Measurements from ENCODE around the gene GUK1. TPM values are rescaled to one million over a fixed set of nuclear protein-coding genes. Genes with fewer than 3 reads are reported as not detected.

Gene GUK1
- polyA plus RNA-seq, 1 donor from 2014 or later: 502 TPM

GRCh38 chr1:228118040-228118439 lies 22.0 kb upstream of the GUK1 start:
- Histone ChIP-seq H3K4me3 (ENCODE audit: low read length) (no peak overlapping the region), H3F3A (ENCODE audit: insufficient read depth, low read length, poor library complexity, severe bottlenecking) (no peaks in the 10 kb centered on the region), H4K20me1 (ENCODE audit: insufficient read depth) (no peaks in the 10 kb centered on the region), H3K9me2 (ENCODE audit: insufficient read depth, low read length) (no peaks in the 10 kb centered on the region), H3K79me2 (replicated peaks; ENCODE audit: insufficient read depth, low read length) (no peaks in the 10 kb centered on the region), H3K27me3 (ENCODE audit: insufficient read depth, low read depth, low read length) (no peaks in the 10 kb centered on the region), H3K36me3 (ENCODE audit: insufficient read depth, low read length) (no peaks in the 10 kb centered on the region), H3K27ac (ENCODE audit: low read length) (no peak overlapping the region), H3K9ac (ENCODE audit: low read length) (no peak overlapping the region), H3K9me3 (ENCODE audit: low read length) (no peaks in the 10 kb centered on the region), H2AFZ (ENCODE audit: low read depth, low read length) (no peak overlapping the region), H3K4me2 (ENCODE audit: low read length) (no peak overlapping the region)
- no peak for TF ChIP-seq POLR2AphosphoS5 (IDR thresholded peaks at IDR 0.05)
- no peak for TF ChIP-seq MXI1 (conservative IDR thresholded peaks at IDR 0.05; ENCODE audit: poor library complexity, severe bottlenecking)
- TF ChIP-seq RAD21 (conservative IDR thresholded peaks at IDR 0.05): no peak
- no peak for TF ChIP-seq EZH2 (IDR thresholded peaks at IDR 0.05; ENCODE audit: borderline replicate concordance, insufficient read depth, low read length, poor library complexity, severe bottlenecking)
- no peak for TF ChIP-seq TAF1 (IDR thresholded peaks at IDR 0.05; ENCODE audit: low read depth)

GRCh38 chr1:228120351-228120750 lies 19.7 kb upstream of the GUK1 start:
- Histone ChIP-seq H3K4me3 (ENCODE audit: low read length) (no peak overlapping the region), H3K4me2 (ENCODE audit: low read length) (no peak overlapping the region), H3K9ac (ENCODE audit: low read length) (no peak overlapping the region), H3K9me3 (ENCODE audit: low read length) (no peaks in the 10 kb centered on the region), H3K79me2 (replicated peaks; ENCODE audit: insufficient read depth, low read length) (no peaks in the 10 kb centered on the region), H3K9me2 (ENCODE audit: insufficient read depth, low read length) (no peaks in the 10 kb centered on the region), H4K20me1 (ENCODE audit: insufficient read depth) (no peaks in the 10 kb centered on the region), H2AFZ (ENCODE audit: low read depth, low read length) (no peak overlapping the region), H3K27ac (ENCODE audit: low read length) (no peak overlapping the region), H3F3A (ENCODE audit: insufficient read depth, low read length, poor library complexity, severe bottlenecking) (no peaks in the 10 kb centered on the region), H3K36me3 (ENCODE audit: insufficient read depth, low read length) (no peaks in the 10 kb centered on the region), H3K27me3 (ENCODE audit: insufficient read depth, low read depth, low read length) (no peaks in the 10 kb centered on the region)
- TF ChIP-seq TAF1 (IDR thresholded peaks at IDR 0.05; ENCODE audit: low read depth) (no peak), RAD21 (conservative IDR thresholded peaks at IDR 0.05) (no peak), EZH2 (IDR thresholded peaks at IDR 0.05; ENCODE audit: borderline replicate concordance, insufficient read depth, low read length, poor library complexity, severe bottlenecking) (no peak), POLR2AphosphoS5 (IDR thresholded peaks at IDR 0.05) (no peak), SMC3 (conservative IDR thresholded peaks at IDR 0.05; ENCODE audit: poor library complexity) (no peak), MXI1 (conservative IDR thresholded peaks at IDR 0.05; ENCODE audit: poor library complexity, severe bottlenecking) (no peak), CTCF (IDR thresholded peaks at IDR 0.05; ENCODE audit: poor library complexity, severe bottlenecking) (no peak), REST (IDR thresholded peaks at IDR 0.05; ENCODE audit: borderline replicate concordance) (no peak), EP300 (conservative IDR thresholded peaks at IDR 0.05; ENCODE audit: poor library complexity, severe bottlenecking) (no peak)
